ENCODE measurements around the gene OR13C9.
"Not testable (repeated sequence)": the region's sequence is repeated elsewhere in the genome, so short reads cannot be mapped to it uniquely, and the experiment has no call there.

The OR13C9 gene, protein sequence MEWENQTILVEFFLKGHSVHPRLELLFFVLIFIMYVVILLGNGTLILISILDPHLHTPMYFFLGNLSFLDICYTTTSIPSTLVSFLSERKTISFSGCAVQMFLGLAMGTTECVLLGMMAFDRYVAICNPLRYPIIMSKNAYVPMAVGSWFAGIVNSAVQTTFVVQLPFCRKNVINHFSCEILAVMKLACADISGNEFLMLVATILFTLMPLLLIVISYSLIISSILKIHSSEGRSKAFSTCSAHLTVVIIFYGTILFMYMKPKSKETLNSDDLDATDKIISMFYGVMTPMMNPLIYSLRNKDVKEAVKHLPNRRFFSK

DNA sequence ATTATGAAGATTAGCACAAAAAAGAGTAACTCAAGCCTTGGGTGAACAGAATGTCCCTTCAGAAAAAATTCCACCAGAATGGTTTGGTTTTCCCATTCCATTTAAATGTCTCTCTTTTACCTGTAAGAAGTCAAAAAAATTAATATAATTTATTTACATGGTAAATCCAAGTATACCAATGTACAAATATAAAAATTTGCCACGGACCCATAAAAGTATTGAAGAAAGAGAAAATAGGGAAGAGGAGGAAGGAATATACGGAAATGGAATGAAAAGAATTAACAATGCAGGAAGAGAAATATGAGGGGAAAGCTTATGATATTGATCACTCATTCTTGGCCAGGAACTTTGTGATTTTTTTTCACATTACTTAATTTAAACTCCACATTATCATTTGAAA, at the start of gene OR13C9:
Gene OR13C9, minus strand, starts transcription at position 101 of the 400 bp plus-strand sequence. Its CDS starts 0 bp downstream, at position 101.
- no peak for DNase-seq (ENCODE audit: extremely low read depth, low read depth)
- H3K4me3 ChIP-seq (replicated peaks; ENCODE audit: low read depth, low read length), result no peak within 1 kb of the TSS
- no peak for TF ChIP-seq CTCF (IDR thresholded peaks at IDR 0.05; ENCODE audit: low read depth, low read length, missing control alignments)

GRCh38 chr9:104658496-104659195, 40.6 kb upstream of the OR13C9 start:
- DNase-seq (ENCODE audit: extremely low read depth, low read depth), result no peak
- H3K4me3 ChIP-seq (replicated peaks; ENCODE audit: low read depth, low read length), result no peak overlapping the region
- TF ChIP-seq CTCF (IDR thresholded peaks at IDR 0.05; ENCODE audit: low read depth, low read length, missing control alignments), result no peak

GRCh38 chr9:104635456-104635855, 17.5 kb upstream of the OR13C9 start:
- no peak overlapping the region for H3K4me3 ChIP-seq (replicated peaks; ENCODE audit: low read depth, low read length)
- no peak for DNase-seq (ENCODE audit: extremely low read depth, low read depth)
- no peak for TF ChIP-seq CTCF (IDR thresholded peaks at IDR 0.05; ENCODE audit: low read depth, low read length, missing control alignments)

- no peak for TF ChIP-seq CTCF (IDR thresholded peaks at IDR 0.05; ENCODE audit: low read depth, low read length, missing control alignments)
- H3K4me3 ChIP-seq (replicated peaks; ENCODE audit: low read depth, low read length), result no peak overlapping the region
- no peak for DNase-seq (ENCODE audit: extremely low read depth, low read depth)
Measured at GRCh38 chr9:104633976-104634520, 16.0 kb upstream of the OR13C9 start.

DNA sequence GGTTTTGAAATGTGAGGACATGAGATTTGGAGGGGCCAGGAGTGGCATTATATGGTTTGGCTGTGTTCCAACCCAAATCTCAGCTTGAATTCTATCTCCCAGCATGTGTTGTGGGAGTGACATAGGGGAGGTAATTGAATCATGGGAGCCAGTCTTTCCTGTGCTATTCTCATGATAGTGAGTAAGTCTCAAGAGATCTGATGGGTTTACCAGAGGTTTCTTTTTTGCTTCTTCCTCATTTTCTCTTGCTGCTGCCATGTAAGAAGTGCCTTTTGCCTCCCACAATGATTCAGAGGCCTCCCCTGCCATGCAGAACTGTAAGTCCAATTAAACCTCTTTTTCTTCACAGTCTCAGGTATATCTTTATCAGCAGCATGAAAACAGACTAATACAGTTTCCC, 8.0 kb upstream of the OR13C9 start:
- DNase-seq (ENCODE audit: extremely low read depth, low read depth), result not testable (repeated sequence)

DNA sequence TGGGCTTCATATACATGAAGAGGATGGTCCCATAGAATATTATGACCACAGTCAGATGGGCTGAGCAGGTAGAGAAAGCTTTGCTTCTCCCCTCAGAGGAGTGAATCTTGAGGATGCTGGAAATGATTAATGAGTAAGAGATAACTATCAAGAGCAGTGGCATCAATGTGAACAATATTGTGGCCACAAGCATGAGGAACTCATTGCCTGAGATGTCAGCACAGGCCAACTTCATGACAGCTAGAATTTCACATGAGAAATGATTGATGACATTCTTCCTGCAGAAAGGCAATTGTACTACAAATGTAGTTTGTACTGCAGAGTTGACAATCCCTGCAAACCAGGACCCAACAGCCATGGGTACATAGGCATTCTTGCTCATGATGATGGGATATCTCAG, 586 bp downstream of the OR13C9 start:
- no peak for TF ChIP-seq CTCF (IDR thresholded peaks at IDR 0.05; ENCODE audit: low read depth, low read length, missing control alignments)
- H3K4me3 ChIP-seq (replicated peaks; ENCODE audit: low read depth, low read length), result no peak overlapping the region
- no peak for DNase-seq (ENCODE audit: extremely low read depth, low read depth)

More for the DNA sequence above, 8.0 kb upstream of the OR13C9 start:
- H3K4me3 ChIP-seq (replicated peaks; ENCODE audit: low read depth, low read length), result not testable (repeated sequence)

DNA sequence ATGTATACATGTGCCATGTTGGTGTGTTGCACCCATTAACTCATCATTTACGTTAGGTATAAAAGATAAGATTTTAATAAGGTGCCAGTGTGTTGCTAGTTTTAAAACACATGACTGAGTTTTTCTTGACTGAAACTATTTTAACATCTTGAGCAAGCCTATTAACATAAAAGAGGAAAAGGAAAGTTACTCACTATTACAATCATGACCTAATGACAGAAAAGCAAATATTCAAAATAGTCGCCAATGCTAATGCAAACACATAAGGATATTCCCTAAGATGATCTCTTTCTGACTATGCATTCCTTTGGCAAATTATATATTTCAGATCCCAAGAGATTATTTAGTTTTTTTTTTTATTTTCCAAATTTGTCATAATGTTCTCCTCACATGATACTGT, 6.8 kb downstream of the OR13C9 start:
- no peak overlapping the region for H3K4me3 ChIP-seq (replicated peaks; ENCODE audit: low read depth, low read length)
- no peak for TF ChIP-seq CTCF (IDR thresholded peaks at IDR 0.05; ENCODE audit: low read depth, low read length, missing control alignments)
- no peak for DNase-seq (ENCODE audit: extremely low read depth, low read depth)
